Measurements from ENCODE around the gene NIT1. TPM values are rescaled to one million over a fixed set of nuclear protein-coding genes. Genes with fewer than 3 reads are reported as not detected.
A peak's percentile ranks its signal among the peaks of the same experiment; 100 is the strongest.

NIT1 gene, protein sequence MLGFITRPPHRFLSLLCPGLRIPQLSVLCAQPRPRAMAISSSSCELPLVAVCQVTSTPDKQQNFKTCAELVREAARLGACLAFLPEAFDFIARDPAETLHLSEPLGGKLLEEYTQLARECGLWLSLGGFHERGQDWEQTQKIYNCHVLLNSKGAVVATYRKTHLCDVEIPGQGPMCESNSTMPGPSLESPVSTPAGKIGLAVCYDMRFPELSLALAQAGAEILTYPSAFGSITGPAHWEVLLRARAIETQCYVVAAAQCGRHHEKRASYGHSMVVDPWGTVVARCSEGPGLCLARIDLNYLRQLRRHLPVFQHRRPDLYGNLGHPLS
- 10 to 100 TPM; 74.4 to 76.6 TPM for total RNA-seq
- long read RNA-seq, transcript NIT1-203 (7 exons, 1,362 nt): major isoform, 29 of 54 reads
- long read RNA-seq, partial matches to known transcripts: 10 of 54 reads
- long read RNA-seq, other reads (novel, unspliced or antisense): 9 of 54 reads

DNA sequence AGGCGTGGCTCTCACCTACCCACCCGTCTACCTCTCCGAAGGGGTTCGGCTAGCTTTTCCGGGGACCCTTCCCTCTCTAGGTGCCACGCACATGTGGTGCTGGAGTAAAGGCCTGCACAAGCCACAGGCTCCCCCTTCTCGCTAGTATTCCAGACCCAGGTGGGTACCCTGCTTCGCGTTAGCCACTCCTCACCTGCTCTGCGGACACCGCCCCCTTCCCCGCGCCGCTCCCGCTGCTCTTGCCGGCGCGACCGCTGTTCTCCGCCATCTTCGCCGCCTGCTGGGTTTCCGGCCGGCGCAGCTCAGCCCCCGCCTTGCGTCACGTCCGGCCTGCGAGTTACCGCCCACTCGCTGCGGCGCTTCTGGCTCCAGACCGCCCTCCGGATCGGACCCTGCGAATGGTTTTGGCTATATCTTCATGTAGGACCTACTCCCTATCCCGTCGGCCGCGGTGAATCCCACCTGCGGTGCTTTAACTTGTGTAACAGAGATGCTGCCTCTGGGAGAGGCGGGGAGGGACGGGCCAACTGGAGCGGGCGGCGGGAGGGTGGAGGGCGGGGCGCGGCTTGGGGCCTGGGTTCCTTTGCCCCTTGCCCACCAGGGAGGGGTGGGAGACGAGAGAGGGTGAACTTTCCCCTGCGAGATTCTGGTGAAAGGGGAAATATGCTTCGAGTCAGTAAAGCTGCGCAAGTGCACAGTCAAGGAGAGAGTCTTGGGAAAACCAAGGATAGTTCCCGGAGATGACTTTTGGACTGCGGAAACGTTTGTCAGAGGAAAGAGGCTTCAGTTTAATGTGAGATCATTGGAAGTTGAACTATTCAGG is at the start of gene NIT1, which contains the start of gene PFDN2:
TSS of gene NIT1 (plus strand) at position 347 of the 823 bp plus-strand sequence. CDS start at position 419, 72 bp downstream.
TSS of gene PFDN2 (minus strand) at position 279 of the 823 bp plus-strand sequence. CDS start at position 268, 11 bp downstream.
- DNase-seq: peak; percentile 87 to 91
- intact Hi-C loops (cut with DNase I, micrococcal nuclease): no loop called here
- peak; percentile 82 for ATAC-seq

DNA sequence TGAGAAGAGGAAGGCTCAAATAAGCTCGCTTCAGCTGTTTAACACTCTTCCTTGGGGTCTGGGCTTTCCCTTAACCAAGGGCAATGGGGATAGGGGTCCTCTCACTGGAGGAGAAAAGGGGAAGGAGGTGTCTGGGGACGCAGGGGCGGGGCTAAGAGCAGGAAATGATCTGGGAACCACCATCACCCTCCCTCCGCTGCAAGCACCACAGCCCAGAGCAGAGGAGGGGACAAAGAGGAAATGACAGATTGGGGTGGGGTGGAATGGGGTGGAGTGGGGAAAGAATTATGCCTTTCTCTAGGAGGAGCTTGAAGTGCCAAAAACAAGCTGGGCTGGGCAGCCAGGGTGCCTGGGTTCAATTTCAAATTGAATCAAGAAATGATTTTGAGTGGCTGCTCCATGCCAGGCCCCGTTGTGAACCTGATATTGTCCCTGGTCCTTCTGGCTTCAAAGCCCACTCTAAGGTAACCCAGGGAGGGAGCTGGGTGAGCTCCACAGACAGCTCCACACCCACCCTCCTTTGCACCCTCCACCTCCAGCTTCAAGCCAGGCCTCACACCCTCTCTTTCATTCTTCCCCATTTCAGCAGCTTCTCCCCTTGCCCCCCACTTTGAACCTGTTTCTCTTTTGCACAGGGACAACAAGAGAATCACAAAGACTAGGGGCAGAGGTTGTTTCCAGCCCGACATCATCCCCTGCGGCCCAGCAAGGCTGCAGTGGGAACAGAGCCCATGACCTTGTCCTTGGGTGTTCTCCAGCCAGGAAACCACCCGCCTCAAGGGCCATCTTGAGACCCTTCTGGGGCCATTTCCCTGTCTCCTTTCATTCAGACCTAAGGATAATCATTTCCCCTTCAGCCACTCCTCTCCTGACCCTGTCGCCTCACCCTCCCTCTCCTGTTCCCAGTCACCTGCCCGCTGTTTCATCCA is 49.3 kb upstream of the NIT1 start:
- ATAC-seq (peak; percentile 75), DNase-seq (peak; percentile 76 to 79)
- intact Hi-C loops (cut with DNase I, micrococcal nuclease): no loop called here

DNA sequence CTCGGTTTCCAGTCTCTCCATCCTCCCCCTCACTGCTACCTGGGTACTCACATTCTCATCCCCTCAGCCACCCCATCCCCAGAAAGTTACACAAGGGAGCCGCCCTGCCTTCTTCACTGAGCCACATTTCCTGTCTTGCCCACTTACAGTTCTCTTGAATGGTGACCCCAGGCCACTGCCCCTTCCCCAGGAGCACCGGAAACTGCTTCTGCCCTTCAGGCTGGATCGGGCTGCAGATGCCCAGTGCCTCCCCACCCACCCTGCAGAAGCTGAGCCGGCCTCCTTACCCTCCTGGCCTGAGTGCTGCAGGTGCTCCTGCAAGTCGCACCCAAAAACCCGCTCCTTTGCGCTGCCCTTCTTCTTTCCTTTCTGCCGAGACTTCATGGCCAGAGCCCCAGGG is 48.7 kb upstream of the NIT1 start:
- intact Hi-C loops (cut with DNase I, micrococcal nuclease): no loop called here
- DNase-seq: peak in 1 of 2 donors; percentile 27
- ATAC-seq: no peak

DNA sequence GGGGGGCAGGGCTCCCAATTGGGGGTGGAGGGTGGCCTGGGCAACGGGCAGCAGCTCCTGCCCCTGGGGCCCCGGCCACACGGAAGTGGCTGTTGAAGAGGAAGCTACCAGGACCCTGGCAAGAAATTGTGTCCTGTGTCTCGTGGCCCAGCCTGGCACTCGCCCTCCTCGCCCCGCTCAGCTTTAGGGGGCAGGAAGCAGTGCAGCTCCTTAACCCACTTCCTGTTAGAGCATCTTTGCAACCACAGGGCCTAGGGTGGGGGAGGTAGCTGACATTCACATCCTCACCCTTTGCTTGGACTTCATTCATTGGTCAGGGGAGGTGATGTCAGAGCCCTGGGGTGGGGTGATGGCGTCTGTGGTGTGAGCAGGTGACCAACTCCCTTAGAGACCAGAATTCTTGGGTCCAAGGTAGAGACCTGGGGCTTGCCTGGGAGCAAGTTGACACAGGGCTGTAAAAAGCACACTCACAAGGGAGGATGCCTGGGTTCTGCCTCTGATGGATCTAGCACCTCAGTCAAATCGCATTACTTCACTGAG is 48.1 kb upstream of the NIT1 start, which contains the start of gene ARHGAP30:
TSS of gene ARHGAP30 (minus strand) at position 161 of the 540 bp plus-strand sequence. CDS start 267 bp downstream, outside the sequence.
- peak; percentile 70 to 79 for DNase-seq
- intact Hi-C loops (cut with DNase I, micrococcal nuclease): no loop called here
- peak; percentile 28 for ATAC-seq

DNA sequence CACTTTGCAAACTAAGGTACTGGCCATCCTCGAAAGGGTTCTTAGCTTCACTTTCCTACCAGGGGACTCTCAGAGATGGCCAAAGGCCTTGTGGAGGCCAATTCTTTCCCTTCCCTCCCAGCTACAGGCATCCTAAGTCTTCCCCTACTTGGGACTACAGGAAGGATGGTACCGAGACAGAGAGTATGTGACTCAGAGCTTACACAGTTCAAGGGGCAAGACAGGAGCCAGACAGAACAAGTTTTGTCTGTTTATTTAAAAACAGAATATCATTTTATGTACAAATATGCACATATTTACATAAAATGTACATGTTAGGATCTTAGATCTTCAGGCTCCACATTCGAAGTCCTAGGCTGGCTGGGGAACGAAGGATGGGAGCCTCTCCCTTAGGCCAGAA is 47.1 kb upstream of the NIT1 start:
- ATAC-seq: no peak
- no peak for DNase-seq
- intact Hi-C loops (cut with DNase I, micrococcal nuclease): no loop called here

DNA sequence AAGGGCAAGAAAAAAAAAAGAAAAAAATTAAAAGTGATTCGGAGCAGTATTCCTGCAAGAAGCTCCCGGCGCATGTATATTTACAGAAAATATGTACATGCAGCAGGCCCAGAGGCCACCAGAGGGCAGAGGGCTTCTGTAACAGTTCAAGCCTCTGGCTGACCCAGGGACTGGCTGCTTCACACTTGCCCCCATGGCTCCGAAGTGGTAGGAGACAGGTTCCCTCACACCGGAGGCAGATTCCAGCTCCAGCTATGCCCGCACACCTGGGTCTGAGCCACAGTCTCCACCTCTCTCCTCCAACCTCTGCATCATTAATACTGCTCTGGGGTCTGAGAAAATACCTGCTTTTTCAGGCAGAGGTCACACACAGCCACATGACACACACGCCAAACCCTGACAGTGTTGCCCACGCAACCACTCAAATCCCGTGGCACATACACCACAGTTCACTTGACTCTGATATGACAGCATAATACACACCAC is 46.0 kb upstream of the NIT1 start:
- intact Hi-C loops (cut with DNase I, micrococcal nuclease): no loop called here
- peak; percentile 40 for ATAC-seq
- DNase-seq: peak; percentile 53 to 74

DNA sequence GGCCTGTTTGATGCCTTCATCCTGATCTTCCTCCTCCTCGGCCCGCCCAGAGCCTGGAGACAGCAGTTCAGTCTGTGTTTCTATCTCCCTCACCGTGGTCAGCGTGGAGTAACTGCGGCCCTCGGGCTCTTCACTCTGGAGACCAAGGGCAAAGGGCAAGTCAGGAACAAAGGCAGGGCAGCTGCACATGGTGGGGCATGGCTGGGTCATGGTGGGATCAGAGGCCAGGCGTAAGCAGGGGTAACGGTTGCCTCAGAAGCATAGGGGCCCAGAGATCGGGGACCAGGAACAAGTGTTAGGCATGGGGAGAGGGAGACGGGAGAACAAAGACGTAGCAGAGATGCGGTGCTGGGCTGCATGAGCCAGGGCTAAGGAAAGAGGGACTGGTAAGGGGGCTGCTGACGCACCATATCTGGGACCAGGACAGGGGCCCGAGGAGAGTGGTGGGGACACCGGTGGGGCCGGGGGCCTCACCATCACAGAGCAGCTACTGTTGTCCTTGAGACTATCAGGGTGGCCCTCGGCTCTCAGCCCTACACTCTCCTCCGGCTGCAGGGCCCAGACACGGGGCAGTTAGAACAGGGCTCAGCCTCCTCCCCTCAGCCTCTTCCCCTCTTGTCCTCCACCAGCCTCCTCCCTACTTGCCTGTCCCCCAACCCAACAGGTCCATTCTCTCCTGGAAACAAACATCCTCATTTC is 45.0 kb upstream of the NIT1 start:
- ATAC-seq: no peak
- no peak for DNase-seq
- intact Hi-C loops (cut with DNase I, micrococcal nuclease): no loop called here

DNA sequence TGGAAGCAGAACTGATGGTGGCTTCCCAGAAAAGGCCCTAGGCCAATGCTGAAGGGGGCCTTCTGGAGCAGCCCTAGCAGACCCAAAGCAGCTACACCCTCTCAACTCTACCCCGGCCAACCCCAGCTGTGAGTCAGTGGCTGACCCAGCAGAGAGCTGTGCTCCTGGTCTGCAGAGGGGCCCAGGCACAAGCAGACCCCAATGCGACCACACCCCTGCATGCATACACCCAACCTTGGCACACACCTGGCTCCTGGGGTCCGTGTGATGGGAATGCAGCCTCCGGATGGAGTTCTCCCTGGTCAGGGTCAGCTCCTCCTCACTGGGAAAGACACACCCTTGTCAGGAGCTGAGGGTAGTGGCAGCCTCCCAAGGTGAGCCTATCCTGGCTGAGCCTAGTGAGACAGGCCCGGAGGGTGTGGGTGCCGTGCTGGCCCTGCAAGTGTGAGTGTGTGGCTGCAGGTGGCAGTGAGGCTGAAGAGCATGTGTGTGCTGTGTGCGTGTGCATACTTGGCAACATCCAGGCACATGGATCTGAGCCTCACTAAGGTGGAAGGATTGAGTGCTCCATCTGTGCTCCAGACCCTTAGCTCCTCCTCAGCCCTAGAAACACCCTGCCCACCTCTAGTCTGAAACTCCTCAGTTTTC is 44.3 kb upstream of the NIT1 start:
- intact Hi-C loops (cut with DNase I, micrococcal nuclease): no loop called here

DNA sequence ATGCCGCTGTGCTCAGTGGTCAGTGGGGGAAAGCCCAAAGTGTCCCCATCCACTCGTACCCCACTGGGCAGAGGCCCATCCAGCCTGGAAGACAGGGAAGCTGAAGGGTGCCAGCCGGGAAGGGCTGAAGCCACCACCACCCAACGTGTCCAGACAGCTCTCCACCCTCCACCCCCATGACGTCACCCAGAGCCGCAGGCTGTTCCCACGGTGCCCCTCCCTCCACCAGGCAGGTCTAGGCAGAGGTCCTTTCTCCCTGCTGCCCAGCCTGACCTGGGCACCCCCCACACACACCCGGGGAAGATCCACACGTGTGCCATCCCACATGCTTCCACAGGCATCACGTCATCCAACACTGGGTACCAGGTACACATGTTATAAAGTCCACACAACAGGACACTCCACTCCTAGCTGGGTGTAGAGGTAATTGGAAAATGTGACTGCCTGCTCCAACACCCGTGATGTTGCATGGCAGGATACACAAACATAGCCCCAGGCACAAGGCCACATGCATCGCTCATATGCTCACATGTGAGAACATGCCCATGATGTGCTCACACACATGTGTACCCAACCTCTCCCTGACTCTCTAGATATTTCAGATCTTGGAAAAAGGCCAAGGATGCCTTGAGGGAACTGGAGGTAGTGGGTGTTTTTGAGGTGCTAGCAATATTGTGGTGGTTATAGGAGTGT is 43.1 kb upstream of the NIT1 start:
- intact Hi-C loops (cut with DNase I, micrococcal nuclease): no loop called here
- DNase-seq (no peak), ATAC-seq (no peak)

More for the DNA sequence above, 44.3 kb upstream of the NIT1 start:
- ATAC-seq (peak; percentile 95), DNase-seq (peak; percentile 70)

DNA sequence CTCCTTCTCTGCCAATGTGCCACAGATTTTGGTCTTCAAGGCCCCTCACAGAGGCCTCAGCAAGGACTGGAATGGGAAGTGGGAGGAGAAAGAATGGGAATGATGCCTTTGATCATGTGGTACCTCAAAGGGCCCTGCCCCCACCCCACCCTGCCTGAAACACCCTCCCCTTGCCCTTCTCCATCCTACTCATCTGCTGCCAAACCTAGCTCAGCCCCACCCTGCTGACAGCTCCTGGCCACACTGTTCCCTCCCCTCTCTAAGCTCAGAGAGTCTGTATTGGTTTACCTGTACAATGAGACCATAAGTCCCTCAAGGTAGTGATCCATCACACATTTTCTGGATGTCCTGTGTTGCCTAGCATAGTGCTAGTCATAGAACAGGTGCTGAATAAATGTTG is 41.5 kb upstream of the NIT1 start:
- no peak for DNase-seq
- intact Hi-C loops (cut with DNase I, micrococcal nuclease): no loop called here
- no peak for ATAC-seq

DNA sequence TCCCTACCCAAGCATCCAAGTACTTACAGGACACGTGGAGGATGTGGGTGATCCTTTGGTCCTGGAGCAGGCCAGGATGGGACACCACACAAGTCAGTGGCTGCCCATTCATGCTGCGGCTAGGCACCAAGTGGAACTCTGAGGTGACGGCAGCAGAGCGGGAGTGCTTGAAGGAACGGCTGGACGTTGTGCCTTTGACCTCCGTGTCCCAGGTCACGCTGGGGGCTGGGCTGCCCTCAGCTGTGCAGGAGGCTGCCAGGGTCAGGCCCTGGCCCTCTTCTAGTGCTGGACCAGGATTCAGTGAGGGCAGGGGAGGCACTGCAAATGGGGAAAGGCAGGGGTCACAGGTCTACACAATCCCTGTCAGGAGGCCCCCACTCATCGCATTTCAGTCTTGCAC is 40.5 kb upstream of the NIT1 start:
- ATAC-seq: no peak
- no peak for DNase-seq
- intact Hi-C loops (cut with DNase I, micrococcal nuclease): no loop called here

DNA sequence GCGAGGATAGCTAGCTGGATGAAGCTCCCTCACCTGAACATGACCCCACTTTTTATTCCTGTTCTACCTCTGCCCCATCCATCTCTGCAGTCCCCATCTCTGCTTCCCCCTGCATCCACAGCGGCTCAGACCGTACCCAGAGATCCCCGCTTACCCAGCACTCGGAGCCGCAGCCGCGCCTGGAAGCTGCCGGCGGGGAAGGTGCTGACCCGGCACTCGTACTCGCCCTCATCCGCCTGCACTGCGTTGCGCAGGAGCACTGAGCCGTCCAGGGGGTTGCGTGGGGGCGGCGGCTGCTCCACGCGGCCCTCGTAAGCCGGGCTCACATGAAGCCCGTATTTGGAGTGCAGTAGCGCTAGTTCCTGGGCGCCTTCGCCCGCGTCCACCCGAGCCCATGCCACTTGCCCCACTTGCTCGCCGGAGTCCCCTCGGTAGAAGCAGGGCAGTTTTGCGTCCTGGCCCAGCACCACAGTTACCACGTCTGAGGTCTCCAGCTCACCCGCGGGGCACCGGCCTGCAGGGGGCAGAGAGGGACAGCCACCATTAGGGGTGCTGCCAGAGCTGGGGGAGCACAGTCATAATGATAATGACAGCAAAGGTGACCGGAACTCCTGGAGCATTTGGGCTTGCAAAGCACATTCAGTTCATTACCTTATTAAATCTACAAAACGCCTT is 38.3 kb upstream of the NIT1 start:
- intact Hi-C loops (cut with DNase I, micrococcal nuclease): no loop called here
- DNase-seq (no peak), ATAC-seq (no peak)

DNA sequence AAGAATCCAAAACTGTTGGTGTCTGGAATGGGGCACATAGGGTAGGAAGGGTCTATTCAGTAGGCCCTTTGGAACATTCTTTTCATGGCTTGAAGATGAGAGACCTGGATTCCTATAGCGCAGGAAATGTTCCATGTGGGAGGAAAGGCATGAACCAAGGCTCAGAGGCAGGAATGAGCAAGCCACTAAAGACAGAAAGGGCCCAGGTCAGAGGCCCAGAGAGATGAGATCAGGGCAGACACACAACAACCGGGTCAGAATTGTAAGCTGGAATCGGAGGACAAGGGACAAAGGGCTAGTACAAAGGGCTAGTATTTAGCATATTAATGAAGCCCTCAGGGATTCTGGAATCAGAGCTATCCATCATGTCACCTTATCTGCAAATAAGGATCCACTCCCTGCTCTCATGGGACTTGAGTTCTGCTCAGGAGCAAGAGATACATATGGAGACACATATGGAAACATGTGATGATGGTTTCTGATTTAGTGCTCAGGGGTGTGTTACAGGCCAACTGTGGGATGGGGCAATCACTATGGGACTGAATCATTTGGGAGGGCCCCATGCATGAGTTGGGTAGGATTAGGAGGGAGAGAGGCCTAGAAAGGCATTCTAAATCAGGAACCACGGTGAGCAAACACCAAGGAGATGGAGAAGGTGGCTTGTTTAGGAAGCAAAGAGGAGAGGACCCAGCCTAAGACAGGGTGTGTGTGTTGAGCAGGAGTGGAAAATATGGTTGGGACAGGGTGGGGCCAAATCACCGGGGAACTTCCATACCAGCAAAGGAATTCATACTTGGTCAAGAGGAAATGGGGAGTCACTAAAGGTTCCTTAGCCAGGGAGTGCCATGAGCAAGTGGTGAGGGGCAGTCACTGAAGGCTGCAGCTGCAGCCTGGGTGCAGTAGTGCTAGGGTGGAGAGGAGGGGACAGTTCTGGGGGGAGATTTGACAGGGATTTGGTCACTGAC is 37.2 kb upstream of the NIT1 start:
- no peak for ATAC-seq
- intact Hi-C loops (cut with DNase I, micrococcal nuclease): no loop called here
- DNase-seq: no peak

DNA sequence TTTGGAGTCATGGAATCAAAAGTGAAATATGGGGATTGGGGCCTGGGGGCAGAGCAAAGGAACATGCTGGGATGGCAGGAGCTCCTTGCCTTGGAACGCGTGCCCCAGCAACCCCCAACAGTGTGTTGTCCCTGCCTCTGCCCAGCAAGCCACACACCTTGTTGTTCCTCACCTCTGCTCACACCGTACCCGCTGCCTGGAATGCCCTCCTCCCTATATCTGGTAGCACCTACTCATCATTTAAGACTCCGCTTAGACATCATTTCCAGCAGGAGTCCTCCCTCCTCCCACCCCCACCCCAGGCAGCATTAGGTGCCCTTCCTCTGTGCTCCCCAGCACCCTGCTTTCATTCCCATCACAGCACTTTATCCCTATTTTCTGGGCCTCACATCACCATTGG is 36.4 kb upstream of the NIT1 start:
- DNase-seq: no peak
- intact Hi-C loops (cut with DNase I, micrococcal nuclease): no loop called here
- ATAC-seq: no peak

DNA sequence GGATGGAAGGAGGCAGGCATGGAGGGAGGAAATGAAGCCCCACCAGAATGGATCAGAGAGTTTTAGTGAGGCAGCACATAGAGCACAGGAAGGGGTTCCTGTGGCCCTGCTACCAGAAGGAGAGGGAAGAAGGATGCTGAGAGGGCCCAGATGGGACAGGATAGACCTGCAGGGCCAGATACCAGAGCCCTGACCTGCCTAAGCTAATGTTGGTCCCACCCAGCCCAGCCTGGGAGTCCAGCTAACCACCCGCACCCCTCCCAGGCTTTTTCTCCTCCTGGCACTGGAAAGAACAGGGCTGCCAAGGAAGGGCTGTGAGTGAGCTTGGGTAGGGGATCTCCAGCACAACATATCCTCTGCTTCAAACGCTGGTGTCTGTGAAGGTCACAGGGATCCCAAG is 35.4 kb upstream of the NIT1 start:
- intact Hi-C loops (cut with DNase I, micrococcal nuclease): no loop called here
- ATAC-seq (no peak), DNase-seq (no peak)

Measured in left colon (tissue), 2 donors.